ENCODE measurements around the gene VSX2.

Gene VSX2

DNA sequence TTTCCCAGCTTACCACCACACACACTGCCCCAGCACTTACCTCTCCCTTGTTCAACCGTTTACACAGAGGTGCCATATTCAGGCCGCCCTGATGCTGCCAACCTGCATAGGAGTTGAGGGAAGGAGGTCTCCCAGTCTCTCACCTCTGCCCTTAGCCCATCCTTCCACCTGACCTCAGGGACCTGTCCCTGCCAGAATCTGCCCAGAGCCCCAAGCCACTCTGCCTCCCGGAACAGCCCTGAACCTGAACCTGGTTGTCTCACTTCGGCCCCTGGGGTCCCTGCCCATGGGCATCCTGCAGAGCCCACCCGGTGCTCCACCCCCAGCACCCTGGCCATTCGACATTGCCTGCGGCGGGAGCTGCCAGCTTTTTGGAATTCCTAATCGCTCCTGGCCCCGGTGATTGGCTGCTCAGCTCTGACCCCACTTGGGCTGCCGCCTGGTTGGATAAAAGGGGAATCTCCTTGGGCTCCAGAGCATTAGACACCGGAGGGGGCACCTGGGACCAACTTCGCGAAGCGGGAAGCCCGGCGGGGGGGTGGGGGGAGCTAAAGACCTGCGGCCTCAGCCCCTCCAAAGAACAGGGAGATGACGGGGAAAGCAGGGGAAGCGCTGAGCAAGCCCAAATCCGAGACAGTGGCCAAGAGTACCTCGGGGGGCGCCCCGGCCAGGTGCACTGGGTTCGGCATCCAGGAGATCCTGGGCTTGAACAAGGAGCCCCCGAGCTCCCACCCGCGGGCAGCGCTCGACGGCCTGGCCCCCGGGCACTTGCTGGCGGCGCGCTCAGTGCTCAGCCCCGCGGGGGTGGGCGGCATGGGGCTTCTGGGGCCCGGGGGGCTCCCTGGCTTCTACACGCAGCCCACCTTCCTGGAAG is at the start of gene VSX2:
TSS of gene VSX2 (plus strand) at position 476 of the 874 bp plus-strand sequence. CDS start at position 589, 113 bp downstream.
- DNase-seq (ENCODE audit: low read depth), result no peak

DNA sequence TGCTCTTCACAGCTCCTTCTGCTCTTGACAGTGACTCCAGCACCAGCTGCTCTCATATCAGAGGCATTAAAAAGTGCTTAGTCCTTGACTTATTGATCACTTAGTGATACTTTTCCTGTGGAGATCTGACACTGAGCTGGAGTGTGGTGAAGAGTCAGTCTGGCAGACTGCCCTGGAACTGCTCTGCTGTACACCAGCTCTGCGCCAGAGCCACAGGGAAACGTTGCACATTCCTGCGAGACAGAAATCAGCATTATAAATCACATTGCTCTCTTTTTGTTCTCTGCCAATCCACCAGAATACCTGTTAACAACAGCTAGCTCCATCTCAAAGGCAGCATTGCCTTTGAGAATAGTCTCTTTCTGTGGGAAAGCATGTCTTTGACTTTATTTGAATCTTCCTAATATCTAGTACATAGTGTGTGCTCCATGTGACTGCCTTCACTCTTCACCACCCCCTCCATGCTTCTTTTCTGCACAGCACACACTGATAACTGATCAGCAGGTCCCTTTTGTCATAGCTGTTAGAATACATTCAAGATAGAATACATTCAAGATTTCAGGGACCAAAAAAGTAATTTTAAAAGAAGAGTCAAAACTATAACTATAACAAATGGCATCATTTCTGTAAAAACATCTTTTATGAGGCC is 48.2 kb upstream of the VSX2 start:
- no peak for DNase-seq (ENCODE audit: low read depth)

DNA sequence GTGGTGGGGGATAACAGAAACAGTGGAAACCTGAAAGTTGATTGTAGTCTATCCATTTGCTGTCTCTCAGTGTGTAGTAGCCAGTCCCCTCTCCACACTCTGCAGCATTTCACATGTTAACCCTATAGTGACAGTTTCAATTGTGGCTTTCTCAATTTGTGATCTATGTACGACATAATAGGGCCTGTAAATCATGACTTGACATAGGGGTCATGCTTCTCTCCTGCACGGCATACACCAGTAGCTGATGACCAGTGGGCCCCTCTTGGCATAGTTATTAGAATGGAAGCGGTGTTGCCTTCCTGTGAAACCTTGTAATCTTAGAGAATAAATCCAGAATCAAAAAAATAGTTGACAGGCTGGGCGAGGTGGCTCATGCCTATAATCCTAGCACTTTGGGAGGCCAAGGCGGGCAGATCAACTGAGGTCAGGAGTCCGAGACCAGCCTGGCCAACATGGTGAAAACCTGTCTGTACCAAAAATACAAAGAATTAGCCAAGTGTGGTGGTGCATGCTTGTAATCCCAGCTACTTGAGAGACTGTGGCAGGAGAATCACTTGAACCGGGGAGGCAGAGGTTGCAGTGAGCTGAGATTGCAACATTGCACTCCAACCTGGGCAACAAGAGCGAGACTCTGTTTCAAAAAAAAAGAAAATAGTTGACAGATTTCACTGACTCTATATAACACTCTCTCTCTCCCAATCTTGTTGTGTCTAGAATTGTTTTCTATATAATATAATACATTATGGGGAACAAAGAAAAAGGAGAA is 44.6 kb upstream of the VSX2 start:
- no peak for DNase-seq (ENCODE audit: low read depth)

DNA sequence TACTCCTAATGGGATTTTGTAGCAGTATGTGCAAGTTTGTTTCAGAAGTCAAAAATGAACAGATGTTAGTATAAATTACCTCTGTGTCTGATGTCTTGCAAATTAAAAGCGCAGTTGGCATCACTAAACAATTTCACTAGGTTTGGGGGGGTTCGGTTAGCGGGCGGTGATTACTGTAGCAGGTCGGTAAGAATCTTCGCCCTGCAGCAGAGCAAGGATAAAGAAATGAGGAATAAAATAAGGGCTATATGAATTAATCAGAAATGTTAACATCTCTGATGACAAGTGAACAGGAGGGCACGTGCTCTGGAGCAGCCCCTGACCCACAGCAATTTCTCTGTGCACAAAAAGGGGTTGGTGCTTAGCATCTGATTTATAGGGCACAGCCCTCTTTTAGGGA is 43.6 kb upstream of the VSX2 start:
- no peak for DNase-seq (ENCODE audit: low read depth)

DNA sequence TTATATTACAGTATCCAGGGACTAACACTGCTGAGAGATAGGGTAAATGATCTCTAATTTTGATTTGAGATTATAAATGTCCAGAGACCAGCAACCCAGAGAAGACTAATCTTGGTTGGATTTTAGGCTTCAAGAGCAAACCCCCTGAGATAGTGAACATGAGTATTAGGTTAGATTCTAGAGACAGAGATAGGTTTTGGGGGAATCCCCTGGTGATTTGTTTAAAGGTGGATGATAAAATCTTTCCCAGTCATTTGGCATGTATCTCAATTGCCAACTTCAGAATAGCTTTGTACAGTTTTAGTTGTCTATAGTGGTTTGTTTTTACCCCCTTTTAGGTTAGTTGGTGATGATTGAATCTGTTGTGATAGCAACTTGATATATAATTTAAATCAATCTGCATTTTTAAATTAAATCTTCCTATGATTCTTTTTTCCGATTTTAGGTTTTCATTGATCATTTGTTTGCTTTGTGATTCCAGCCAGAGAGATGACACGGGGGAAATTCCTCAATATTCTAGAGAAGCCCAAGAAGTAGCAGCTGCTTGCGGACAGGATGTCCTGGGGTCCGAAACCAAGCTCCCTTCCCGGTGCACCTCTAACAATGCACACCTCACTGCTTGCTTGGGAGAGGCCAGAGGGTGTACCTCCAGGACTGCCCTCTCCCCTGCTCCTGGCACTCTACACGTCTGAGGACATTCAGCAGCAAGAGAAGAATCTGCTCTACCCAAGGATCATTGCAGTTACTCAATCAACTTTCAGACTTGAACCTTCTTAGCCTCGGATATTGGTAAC is 40.6 kb upstream of the VSX2 start:
- no peak for DNase-seq (ENCODE audit: low read depth)

DNA sequence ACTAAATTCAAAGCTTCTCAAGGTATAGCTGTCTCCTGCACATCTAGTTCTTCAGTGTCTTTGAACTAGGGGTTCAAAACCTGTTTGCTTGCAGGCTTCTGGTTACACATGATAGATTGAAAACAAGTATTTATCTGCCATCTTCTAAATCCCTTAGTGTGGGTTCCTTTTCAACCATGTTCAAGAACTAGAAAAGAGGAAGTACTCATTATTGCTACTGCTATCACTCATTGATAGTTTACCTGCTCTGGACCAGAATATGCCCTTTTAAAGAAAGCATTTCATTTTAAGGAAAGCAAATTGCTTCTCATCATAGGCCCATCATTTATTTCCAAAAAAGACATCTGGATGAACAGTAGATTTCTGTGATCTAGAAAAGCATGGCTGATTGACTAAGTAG is 37.1 kb upstream of the VSX2 start:
- no peak for DNase-seq (ENCODE audit: low read depth)

DNA sequence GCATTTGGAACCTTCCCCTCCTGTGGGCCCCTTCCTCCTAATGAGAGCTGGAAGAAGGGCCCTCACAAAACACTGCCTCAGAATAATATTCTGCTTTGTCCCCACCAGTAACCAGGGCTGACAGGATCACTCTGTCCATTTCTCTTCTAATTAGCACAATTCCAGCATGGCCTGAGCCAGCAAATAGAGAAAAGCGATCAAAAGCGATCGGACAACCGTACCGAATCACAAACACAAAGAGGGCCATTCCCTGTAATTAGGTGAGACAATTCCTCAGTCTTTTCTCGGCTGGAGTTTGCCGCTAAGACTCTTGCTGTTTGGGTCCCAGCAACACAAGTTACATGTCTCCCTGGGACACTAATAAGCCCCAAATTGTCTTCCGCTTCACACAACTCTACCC is 35.6 kb upstream of the VSX2 start:
- DNase-seq (ENCODE audit: low read depth), result no peak

DNA sequence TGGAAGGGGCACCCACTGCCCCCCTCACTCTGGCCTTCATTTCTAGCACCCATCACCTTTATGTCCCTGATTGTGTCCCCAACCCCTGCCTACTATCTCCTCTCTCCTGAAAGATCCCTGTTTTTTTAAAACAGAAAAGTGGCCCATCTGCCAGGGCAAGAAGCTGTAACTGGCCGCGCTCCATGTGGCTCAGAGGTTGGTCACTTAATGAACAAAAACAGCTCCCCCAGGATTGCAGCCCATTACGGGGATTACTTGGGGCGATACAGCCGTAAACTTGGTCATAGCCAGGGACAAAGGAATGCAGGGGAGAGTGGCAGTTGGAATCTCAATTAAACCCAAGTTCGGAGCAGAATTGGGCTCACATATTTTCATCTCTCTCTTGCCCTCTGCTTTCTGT is 34.8 kb upstream of the VSX2 start:
- DNase-seq (ENCODE audit: low read depth), result no peak

DNA sequence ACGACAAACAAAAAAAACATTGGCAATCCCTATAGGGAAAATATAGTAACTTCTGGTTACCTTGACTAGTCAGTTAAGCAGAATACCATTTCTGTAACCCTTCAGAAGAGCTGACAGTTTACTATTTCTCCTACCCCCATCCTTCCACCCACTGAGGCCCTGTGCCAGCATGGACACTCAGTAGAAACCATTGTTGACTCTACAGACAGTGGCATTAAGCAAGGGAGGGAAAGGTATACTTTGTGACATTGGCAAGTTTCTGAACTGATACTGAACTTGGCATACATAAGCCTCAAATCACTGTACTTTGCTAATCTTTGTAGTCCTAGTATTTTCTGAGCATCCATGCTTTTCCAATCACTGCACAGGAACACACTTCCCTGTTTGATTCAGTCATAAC is 33.4 kb upstream of the VSX2 start:
- DNase-seq (ENCODE audit: low read depth), result no peak

DNA sequence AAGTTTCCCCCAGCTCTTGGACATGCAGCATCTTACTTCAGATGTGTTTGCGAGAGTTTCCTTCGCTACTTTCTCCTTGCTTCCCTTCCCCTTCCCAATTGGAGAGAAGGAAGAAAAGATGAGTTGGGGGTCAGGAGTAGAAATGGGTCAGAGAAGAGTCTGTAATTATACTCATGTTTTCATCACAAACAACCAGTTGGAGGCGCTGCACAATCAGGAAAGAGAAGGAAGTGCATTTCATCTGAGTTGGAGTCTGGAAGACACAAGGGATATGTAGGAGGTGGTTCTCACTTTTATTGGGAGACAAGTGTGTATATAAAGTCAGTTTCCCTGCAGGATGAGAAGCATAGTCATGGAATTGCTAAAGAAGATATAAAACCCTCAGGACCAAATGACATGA is 31.3 kb upstream of the VSX2 start:
- DNase-seq (ENCODE audit: low read depth), result no peak

DNA sequence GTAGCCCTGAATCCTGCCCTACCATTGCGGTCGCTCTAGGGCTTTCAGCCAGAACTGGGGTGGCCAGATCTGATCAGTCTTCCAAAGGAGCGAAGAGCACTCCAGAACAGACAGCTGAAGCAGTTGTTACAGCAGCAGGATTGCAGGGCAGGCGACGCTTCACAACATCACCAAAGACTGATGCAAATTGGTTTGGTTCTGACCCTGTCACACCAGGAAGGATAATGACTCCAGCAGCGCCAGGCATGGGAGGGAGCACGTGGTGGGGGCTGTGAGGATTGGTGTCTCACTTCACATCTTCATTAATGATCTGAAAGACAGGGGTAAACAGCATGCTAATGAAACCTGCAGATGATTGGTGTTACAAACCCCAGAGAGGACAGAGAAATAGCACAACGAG is 30.6 kb upstream of the VSX2 start:
- no peak for DNase-seq (ENCODE audit: low read depth)

DNA sequence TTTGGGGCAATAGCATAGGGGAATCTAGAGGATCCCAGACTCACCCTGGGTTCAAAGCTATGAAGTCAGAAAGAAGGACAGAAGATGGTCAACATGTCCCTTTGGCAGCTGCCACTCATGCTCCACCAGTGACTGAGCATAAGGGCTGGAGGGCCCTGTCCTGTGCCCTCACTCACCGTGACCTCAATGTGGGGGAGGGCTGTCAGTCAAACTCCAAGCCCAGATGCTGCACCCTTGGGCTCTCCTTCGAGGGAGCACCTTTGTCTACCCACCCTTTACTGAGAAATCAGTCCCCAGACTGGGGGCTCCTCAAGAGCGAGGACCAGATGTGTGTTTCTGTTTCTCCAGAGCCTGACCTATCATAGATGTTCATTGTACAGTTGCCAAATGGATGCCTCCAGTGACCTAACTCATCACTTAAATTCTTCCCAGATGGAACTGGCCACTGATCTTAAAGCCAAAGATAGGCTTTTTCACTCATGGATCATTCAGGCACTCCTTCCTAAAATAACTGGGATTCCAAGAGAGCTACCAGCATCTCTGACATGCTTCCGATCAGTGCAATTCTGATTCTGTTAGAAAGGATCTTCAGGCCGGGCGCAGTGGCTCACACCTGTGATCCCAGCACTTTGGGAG is 27.2 kb upstream of the VSX2 start:
- no peak for DNase-seq (ENCODE audit: low read depth)

DNA sequence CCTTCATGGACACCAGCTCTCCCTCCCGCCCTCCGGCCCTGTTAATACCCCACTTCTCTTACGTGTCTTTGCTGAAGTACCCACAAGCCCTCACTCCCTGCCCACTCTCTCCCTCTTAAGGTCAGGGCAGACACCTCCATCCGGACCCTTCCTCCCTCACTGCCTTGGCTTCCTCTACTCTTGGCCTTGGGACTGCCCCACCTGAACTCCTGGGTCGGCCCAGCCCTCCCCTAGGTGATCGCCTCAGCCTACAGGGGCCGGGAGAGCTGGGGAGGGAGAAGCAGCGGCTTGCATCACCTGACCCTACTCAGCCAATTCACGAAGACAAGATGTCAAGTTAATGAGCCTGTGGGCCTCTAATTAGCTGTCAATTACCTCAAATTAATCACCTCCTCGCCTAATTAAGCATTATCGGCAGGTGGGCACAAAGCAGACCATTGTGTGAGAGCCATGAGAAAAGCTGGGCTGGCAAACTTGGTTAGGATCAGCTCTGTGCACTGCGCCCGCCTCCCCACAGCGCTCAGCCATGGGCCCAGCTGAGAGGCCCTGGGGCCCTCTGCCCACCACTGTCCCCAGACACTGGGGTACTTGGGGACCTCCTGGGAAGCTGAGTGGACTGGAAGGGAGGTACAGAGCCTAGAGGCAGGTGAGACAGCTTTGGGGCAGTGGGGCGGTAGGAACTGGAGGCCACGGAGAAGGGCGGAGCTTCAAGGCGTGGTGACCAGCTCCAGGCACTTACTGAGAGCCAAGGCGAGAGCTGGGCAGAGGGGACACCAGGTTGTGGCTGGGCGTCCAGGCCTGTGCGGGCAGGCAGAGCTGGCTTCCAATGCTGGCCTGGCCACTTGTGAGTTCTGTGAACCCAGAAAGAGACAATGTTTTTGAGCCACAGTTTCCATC is 25.1 kb upstream of the VSX2 start:
- no peak for DNase-seq (ENCODE audit: low read depth)

DNA sequence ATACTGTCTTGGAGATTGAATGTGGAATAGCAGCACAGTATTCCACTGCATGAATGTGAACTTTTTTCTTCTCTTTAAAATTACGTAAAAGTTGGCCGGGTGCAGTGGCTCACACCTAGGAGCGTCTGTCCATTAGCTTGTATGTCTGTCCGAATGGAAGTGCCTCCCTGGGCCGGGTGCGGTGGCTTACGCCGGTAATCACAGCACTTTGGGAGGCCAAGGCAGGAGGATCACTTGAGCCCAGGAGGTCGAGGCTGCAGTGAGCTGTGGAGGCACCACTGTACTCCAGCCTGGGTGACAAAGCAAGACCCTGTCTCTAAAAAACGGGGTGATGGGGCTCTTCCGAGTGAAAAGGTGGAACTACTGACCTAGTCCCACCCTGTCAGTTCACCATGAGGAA is 22.6 kb upstream of the VSX2 start:
- DNase-seq (ENCODE audit: low read depth), result no peak

DNA sequence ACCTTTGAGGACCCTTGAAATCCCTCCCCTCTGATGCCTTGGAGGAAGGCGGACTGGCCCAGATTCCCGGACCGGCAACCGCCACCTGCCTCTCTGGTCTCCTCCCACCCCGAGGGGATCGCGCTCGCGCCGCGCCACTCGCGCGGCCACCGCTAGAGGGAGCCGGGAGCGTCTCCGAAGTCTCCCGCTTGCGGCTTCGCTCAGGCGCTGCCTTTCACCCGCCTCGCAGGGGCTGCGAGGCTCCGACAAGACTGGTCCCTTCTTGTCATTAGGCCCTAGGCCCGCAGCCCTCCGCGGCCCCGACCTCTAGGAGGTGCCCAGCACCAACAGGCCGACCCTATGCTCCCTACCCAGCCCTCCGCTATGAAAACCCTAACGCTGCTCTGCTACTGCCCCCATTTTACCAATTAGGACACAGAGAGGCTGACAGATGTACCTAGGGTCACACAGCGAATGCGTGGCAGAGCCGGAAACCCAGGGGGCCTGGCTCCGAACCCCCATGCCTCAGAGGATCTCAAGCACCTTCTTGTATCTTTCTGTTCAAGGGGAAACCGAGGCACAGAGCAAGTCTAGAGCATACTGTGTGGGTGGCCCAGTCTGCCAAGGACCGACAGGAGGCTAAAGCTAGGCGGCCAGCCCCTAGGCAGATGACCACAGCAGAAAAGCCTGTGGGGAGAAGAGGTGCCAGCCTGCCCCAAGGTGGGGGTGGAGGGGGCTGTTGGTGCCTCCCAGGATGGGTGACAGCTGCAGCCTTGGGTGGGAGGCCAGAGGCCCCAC is 21.4 kb upstream of the VSX2 start:
- DNase-seq (ENCODE audit: low read depth), result no peak

DNA sequence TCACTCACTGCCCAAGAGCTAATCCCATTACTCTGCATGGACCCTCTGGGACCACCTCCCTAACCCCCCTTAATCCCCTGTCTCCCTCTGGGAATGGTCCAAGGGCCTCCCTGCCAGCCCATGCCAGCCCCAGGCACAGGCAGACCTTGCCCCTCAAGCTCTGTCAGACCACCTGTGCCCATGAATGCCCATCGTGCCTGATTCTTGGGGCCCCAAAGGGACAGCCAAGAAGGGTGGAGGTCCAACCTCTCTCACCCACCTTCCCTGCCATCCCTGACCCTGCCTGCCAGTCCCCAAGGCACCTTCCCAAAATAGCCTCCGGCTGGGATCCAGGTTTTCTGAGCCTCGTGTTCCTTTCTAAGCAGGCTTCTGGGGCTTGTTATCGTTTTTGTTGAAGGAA is 20.8 kb upstream of the VSX2 start:
- DNase-seq (ENCODE audit: low read depth), result no peak

DNA sequence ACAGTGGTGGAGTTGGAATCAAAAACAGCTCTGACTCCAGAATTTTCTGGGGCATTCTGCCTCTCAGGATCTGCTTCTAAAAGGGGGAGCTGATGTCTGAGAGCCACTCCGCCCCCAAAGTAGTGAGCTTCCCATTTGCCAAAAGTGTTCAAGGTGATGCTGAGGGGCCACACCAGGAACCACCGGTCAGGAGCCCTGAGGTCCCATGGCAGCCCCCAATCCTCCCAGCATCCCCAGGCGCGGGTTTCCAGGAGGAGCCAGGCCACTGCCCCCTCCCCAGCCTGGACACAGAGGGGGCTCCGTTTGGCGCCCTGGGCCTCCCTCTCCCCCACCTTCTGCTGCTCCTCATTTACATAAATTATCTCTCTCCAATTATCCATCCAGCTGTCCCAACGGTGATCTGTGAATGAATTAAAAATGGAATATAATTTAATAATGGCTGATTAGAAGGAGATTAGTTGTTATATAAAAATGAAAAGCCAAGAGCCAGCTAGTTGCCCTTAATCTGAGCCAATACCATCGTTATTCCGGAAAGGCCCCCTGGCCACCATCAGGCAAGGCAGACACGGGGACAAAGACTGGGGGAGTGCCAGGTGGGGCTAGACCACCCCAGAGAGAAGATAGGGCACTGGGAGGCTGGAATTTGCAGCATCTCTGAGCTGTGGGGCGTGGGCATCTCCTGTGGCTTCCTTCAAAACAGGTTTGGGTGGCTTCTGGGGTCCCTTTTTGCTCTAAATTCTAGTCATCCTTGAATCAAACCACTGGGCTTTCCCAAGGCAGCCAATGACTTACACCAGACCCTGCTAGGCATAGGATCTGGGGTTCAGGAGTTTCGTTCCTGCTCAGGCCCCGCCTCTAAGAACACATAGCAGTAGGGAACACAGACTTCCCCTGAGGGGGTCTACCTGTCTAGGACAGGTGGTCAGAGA is 19.7 kb upstream of the VSX2 start:
- no peak for DNase-seq (ENCODE audit: low read depth)

DNA sequence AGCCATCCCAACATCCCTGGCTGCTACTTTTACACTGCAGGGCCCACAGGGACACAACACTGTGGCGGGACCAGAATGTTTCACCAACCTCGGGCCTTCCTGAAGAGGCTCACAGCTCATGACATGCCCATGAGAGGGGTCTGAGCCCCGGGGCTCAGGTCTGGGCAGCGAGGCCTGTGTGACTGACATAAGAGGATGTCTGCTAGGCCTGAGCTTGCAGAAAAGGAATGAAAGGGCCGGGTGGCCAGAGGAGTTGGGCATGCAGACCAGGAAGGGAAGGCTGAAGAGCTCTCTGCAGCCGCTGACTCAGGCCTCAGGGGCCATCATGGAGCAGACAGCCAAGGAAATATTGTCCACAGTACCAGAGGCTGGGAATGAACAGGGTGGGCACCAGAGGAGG is 18.3 kb upstream of the VSX2 start:
- no peak for DNase-seq (ENCODE audit: low read depth)

DNA sequence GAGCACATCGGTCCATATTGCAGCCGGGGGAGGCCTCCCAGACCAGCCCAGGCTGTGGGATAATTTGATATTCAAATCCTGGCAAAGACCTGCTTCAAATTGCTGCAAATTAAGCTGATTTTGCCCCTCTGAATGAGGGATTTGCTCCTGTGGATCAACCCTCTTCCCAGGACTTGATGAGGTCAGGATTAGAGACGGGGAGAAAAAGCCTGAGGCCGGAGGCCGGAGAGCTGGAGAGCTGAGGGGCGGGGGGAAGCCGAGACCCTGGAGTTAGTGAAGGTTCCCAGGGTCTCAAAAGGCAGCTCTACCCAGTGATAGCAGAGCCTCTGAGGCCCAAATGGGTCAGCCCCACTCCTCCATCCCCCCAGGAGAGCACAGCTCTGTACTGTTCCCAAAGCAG is 17.5 kb upstream of the VSX2 start:
- no peak for DNase-seq (ENCODE audit: low read depth)

Measured in non-pigmented ciliary epithelial cell (primary cell).